Thymus (tissue), 11 donors: ENCODE data around the gene TDRD12. TPM values are rescaled to one million over a fixed set of nuclear protein-coding genes. Genes with fewer than 3 reads are reported as not detected.
A peak's percentile ranks its signal among the peaks of the same experiment; 100 is the strongest.
"Not testable (repeated sequence)": the region's sequence is repeated elsewhere in the genome, so short reads cannot be mapped to it uniquely, and the experiment has no call there.

Experiments used
- DNase-seq, 9 donors: peaks; one replicate each; pipeline ENCODE4 v3.0.0-alpha.2; 2013; ENCODE audit warnings: low spot score in 9 of 9, low read depth in 6 of 9, missing footprints in 1 of 9
- H3K27ac ChIP-seq, 2 donors: one replicate each; pipeline ENCODE4 v1.5.1; 2013; ENCODE audit warnings: control low read depth in 1 of 2, low read depth in 1 of 2, low read length in 1 of 2, mild to moderate bottlenecking in 1 of 2, moderate library complexity in 1 of 2
- H3K27me3 ChIP-seq, 2 donors: one replicate each; pipeline ENCODE4 v1.5.1; 2013; ENCODE audit warnings: low read length in 1 of 2; ENCODE audit not compliant: control insufficient read depth in 2 of 2, insufficient read depth in 1 of 2
- H3K36me3 ChIP-seq, 2 donors: one replicate each; pipeline ENCODE4 v1.5.1; 2013; ENCODE audit warnings: low read length in 1 of 2, mild to moderate bottlenecking in 1 of 2, moderate library complexity in 1 of 2; ENCODE audit not compliant: control insufficient read depth in 2 of 2, insufficient read depth in 2 of 2
- H3K4me1 ChIP-seq, 2 donors: one replicate each; pipeline ENCODE4 v1.5.1; 2013; ENCODE audit warnings: low read length in 2 of 2; ENCODE audit not compliant: control insufficient read depth in 2 of 2, insufficient read depth in 2 of 2
- H3K4me3 ChIP-seq, 2 donors: one replicate each; pipeline ENCODE4 v1.5.1; 2013; ENCODE audit warnings: low read length in 2 of 2, control low read depth in 1 of 2, mild to moderate bottlenecking in 1 of 2
- H3K9me3 ChIP-seq, 2 donors: one replicate each; pipeline ENCODE4 v1.5.1; 2013; ENCODE audit warnings: low read length in 1 of 2, mild to moderate bottlenecking in 1 of 2; ENCODE audit not compliant: control insufficient read depth in 2 of 2, insufficient read depth in 1 of 2
- WGBS: extraction: QIAGEN DNeasy Blood & Tissue Kit; methylation state at CpG from one replicate; pipeline ENCODE4 v1.1.7; 2013; 5-methylcytosine and 5-hydroxymethylcytosine counted together
- polyA plus RNA-seq: library from polyadenylated mRNA; stranded (reverse); fragments of 200-250 nt; gene quantifications from one replicate; pipeline ENCODE4 v1.2.3, GENCODE V29; 2013
- total RNA-seq: library from RNA; stranded (reverse); fragments of 120-200 nt; gene quantifications from one replicate; pipeline ENCODE4 v1.2.4, GENCODE V29; 2013
- donor health status: healthy.

TDRD12 gene
- total and polyA plus RNA-seq, 2 donors: 0.48 to 2.6 TPM

DNA sequence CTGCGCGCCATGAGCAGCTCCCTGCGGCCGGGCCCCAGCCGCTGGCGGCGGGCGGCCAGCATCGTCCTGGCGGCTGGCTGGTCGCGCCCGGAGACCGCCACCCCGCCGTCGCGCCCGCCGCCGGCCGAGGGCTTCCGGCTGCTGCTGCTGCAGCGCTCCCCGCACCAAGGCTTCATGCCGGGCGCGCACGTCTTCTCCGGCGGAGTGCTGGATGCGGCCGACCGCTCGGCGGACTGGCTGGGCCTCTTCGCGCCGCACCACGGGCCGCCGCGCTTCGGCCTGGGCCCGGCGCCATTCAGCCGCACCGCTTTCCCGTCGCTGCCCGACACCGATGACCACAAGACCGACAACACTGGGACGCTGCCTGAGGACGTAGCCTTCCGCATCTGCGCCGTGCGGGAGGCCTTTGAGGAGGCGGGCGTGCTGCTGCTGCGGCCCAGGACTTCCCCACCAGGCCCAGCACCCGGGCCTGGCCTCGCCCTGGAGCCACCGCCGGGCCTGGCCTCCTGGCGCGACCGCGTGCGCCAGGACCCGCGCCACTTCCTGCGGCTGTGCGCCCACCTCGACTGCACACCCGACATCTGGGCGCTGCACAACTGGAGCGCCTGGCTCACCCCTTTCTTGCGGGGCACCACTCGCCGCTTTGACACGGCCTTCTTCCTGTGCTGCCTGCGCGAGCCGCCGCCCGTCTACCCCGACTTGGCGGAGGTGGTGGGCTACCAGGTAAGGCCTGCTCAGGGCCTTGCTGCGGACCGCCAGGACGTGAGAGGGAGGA is 27.4 kb upstream of the TDRD12 start:
- H3K4me1 ChIP-seq: peaks cover 7 to 10% of the 10 kb centered on the region in 2 donors
- DNase-seq: peak in 3 of 9 donors; percentile 30 to 68 (median 43)
- WGBS: 7% methylated on average over 93 of the region's 93 CpGs

DNA sequence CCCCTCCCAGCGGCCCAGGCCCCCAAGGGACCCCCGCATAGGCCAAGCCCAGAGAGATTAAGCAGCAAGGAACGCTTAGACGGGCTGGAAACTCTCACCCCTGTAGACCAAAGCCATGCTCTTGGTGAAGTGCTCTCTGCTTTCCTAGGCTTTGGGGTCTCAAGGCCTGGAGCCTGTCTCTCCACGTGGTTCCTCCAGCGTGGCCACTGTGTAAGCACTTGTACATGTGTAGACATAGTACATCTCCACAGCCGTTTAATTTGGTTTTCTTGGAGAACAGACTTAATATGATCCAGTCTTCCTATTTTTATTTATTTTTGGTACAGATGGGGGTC is 26.9 kb upstream of the TDRD12 start:
- H3K27me3 ChIP-seq: peaks cover 0 to 7% of the 10 kb centered on the region in 2 donors
- DNase-seq: no peak
- WGBS: 57% methylated on average over 7 of the region's 7 CpGs
- H3K4me3 ChIP-seq: peak overlapping the region; percentile 53 to 69
- peaks cover 7 to 10% of the 10 kb centered on the region in 2 donors for H3K4me1 ChIP-seq
- H3K9me3 ChIP-seq: no peaks in the 10 kb centered on the region
- H3K36me3 ChIP-seq: peaks cover 0 to 4% of the 10 kb centered on the region in 2 donors
- no peak overlapping the region for H3K27ac ChIP-seq

More for the DNA sequence above, 27.4 kb upstream of the TDRD12 start:
- H3K9me3 ChIP-seq: no peaks in the 10 kb centered on the region
- H3K36me3 ChIP-seq: peaks cover 0 to 4% of the 10 kb centered on the region in 2 donors
- H3K27ac ChIP-seq: peak overlapping the region; percentile 26 to 77
- H3K4me3 ChIP-seq: peak overlapping the region; percentile 53 to 69
- H3K27me3 ChIP-seq: peaks cover 0 to 7% of the 10 kb centered on the region in 2 donors

DNA sequence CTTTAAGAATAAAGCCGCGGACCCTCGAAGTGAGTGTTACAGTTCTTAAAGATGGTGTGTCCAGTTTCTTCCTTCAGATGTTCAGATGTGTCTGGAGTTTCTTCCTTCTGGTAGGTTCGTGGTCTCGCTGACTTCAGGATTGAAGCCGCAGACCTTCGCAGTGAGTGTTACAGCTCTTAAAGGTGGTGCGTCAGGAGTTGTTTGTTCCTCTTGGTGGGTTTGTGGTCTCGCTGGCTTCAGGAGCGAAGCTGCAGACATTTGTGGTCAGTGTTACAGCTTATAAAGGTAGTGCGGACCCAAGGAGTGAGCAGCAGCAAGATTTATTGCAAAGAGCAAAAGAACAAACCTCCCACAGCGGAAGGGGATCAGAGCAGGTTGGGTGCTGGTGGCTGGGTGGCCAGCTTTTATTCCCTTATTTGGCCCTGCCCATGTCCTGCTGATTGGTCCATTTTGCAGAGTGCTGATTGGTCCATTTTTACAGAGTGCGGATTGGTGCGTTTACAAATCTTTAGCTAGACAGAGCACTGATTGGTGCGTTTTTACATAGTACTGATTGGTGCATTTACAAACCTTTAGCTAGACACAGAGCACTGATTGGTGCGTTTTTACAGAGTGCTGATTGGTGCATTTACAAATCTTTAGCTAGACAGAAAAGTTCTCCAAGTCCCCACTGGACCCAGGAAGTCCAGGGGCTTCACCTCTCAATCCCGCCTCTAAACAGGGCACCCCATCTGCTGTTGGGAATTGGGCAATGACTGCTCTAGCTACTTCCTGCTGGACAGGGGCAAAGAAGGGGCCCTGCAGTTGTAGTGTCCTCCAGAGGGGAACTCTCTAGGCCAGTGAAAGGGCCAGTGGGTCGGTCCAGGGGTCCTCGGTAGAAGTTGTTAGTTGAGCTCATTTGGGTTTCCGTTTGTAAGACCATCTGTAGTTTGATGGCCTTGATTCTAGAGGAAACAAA is 26.1 kb upstream of the TDRD12 start:
- WGBS: 56% methylated on average over 20 of the region's 20 CpGs
- Histone ChIP-seq H3K27ac (peak overlapping the region in 1 of 2 donors; percentile 20), H3K4me3 (peak overlapping the region in 1 of 2 donors; percentile 53)
- DNase-seq, H3K27me3 ChIP-seq, H3K9me3 ChIP-seq, H3K36me3 ChIP-seq, H3K4me1 ChIP-seq: not testable (repeated sequence)

DNA sequence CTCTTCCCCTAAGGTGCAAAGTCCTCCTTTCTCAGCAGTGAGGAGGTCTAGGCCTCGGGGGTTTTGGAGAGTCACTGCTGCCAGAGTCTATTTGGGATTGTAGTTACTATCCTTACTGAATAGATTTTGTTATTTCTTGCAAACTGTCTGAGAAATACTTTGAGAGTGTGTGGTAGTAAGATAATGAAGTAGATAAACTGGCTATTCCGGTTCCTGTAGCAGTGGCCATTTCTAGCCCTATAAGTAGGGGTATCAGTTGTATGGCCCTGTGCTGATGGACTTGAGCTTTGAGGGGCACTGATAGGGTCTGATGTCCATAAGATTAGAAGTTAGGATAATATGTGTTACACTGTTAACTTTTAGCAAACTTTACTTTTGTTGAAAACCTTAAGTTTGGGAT is 25.3 kb upstream of the TDRD12 start:
- H3K36me3 ChIP-seq, H3K27ac ChIP-seq, H3K4me3 ChIP-seq, H3K9me3 ChIP-seq, H3K27me3 ChIP-seq, H3K4me1 ChIP-seq, DNase-seq: not testable (repeated sequence)
- 94% methylated on average over 2 of the region's 2 CpGs for WGBS

DNA sequence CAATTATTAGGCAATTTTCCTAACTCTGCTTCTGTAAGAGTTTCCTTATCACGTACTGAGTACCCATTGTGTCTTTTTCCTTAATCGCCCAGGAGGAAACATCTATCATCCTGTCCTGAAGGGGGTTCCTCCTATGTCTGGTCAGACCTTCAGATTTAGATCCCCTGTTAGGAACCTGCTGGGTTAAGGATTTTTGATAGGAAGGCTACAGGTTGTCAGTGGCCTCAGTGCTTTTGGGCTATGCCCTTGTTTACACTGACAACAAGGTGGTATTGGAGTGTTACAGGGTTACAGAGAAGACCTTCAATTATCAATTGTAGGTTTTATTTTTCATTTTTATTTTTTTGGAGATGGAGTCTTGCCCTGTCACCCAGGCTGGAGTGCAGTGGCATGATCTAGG is 24.7 kb upstream of the TDRD12 start:
- not testable (repeated sequence) for DNase-seq, H3K27me3 ChIP-seq, H3K9me3 ChIP-seq, H3K4me1 ChIP-seq, H3K36me3 ChIP-seq, H3K4me3 ChIP-seq, H3K27ac ChIP-seq
- WGBS: 92% methylated on average over 2 of the region's 2 CpGs

DNA sequence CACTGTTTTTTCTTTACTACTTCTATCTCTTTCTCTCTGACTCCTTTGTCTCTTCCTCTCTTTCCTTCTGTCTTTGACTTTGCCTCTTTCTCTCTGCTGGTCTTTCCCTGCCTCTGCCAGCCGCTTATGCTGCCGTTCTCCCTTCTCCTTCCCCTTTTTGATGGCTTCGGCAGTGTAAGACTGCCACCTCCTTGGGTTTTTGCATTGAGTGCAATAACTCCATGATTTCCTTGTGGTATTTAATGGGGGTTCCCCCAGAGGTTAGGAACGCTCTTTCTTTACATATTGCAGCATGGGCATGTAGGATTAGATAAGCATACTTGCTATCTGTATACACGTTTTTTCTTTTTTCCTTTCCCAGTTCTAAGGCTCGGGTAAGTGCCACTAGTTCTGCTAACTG is 24.1 kb upstream of the TDRD12 start:
- not testable (repeated sequence) for H3K27ac ChIP-seq, H3K36me3 ChIP-seq, H3K4me1 ChIP-seq, H3K9me3 ChIP-seq, H3K4me3 ChIP-seq, DNase-seq, H3K27me3 ChIP-seq
- WGBS: 55% methylated on average over 6 of the region's 6 CpGs

DNA sequence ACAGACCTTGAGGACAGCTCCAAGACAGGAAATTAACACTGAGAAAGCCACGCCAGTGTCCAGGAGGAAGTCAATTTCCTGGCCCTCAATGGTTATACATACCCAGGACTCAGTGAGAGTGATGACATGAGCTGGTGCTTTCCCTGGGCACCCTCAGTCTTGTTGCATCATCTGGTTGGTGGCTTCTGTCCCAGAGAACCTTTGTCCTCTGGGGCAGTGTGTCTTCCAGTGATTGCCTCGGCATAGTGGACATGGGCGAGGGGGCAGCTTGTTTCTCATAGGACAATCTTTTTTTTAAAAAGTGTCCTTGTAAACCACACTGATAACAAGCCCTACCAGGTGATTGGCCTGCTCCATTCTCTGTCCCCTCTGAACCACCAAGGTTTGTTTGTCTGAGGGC is 22.8 kb upstream of the TDRD12 start:
- not testable (repeated sequence) for H3K4me3 ChIP-seq, H3K9me3 ChIP-seq, H3K27ac ChIP-seq, H3K4me1 ChIP-seq, H3K36me3 ChIP-seq, H3K27me3 ChIP-seq, DNase-seq
- 96% methylated on average over 3 of the region's 3 CpGs for WGBS

DNA sequence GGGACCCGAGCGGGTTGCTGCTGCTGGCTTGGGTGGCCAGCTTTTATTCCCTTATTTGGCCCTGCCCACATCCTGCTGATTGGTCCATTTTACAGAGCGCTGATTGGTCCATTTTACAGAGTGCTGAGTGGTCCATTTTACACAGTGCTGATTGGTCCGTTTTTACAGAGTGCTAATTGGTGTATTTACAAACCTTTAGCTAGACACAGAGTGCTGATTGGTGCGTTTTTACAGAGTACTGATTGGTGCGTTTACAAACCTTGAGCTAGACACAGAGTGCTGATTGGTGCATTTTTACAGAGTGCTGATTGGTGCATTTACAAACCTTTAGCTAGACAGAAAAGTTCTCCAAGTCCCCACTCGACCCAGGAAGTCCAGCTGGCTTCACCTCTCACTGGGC is 19.4 kb upstream of the TDRD12 start:
- not testable (repeated sequence) for H3K4me3 ChIP-seq, H3K27me3 ChIP-seq, H3K4me1 ChIP-seq, H3K27ac ChIP-seq, DNase-seq
- Histone ChIP-seq H3K36me3 (peaks cover 6 to 11% of the 10 kb centered on the region in 2 donors), H3K9me3 (peaks cover 0 to 20% of the 10 kb centered on the region in 2 donors)
- 99% methylated on average over 7 of the region's 7 CpGs for WGBS

DNA sequence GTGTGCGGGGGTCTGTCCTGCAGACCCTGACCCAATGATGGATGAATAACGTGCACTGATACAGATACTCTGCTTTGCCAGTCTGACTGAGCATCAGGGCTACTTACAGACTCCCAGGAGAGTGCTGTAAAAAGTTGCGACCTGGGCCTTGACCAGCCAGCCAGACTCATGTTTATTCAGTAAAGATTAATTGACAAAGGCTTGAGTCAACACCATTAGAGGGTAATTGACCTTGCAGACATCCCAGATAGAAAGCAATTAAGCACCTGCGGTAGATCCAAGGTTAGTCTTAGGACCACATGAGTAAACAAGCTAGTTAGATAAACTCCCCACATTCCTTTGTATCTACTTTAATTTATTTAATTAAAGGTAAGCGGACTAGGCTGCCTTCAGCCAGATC is 17.6 kb upstream of the TDRD12 start:
- no peak for DNase-seq
- H3K4me3 ChIP-seq: no peak overlapping the region
- H3K27me3 ChIP-seq: no peaks in the 10 kb centered on the region
- peaks cover 4 to 11% of the 10 kb centered on the region in 2 donors for H3K36me3 ChIP-seq
- H3K27ac ChIP-seq: no peak overlapping the region
- H3K9me3 ChIP-seq: peaks cover 0 to 23% of the 10 kb centered on the region in 2 donors
- WGBS: 95% methylated on average over 5 of the region's 5 CpGs
- H3K4me1 ChIP-seq: no peaks in the 10 kb centered on the region
